ENCODE measurements around the gene TAS2R40.
"Not testable (repeated sequence)": the region's sequence is repeated elsewhere in the genome, so short reads cannot be mapped to it uniquely, and the experiment has no call there.

Gene TAS2R40

DNA sequence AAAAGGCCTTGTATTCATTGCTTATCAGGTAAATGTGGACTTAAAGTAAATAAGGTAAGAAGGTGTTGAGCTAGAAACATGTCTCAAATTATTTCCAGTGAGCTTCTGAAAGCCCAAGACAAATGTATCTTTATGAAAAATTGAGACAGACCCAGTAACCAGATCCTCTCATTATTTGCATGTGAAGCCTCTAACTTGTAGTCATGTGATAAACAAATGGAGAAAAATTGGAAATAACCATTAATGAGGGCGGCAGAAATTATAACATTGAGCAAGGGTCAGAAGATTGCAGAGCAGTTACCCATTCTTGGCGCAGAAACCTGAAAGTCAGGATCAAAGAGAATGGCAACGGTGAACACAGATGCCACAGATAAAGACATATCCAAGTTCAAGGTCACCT lies at the start of gene TAS2R40:
Gene TAS2R40 (plus strand): TSS at position 301 of the 400 bp plus-strand sequence. CDS start 42 bp downstream, at position 343.
- H3K4me3 ChIP-seq (replicated peaks in 1 of 2; ENCODE audit: low read depth in 2 of 2, low read length in 2 of 2), result no peak within 1 kb of the TSS
- no peak for DNase-seq (ENCODE audit: low read depth in 2 of 2)

DNA sequence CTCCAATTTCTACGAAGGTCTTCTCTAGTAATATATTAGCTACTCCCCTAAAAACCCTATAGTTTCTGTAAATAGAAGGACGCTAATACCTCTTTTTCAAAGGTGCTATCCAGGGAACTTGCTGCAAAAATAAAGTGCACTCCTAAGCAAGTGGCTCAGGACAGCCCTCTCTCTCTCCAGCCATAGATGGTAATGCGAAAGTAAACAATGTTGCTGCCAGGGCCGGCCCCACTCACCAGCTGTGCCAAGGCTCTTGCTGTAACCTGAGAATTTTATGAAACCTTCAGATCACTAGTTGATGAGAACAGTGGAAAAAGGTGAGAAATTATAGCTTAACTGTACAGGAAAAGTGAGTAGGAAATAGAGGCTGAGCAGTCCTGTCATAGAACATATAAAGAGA lies 49.5 kb upstream of the TAS2R40 start:
- no peak overlapping the region for H3K4me3 ChIP-seq (replicated peaks in 1 of 2; ENCODE audit: low read depth in 2 of 2, low read length in 2 of 2)
- peak in 1 of 2 donors; percentile 29 for DNase-seq (ENCODE audit: low read depth in 2 of 2)
- TF ChIP-seq, protein P1, sequence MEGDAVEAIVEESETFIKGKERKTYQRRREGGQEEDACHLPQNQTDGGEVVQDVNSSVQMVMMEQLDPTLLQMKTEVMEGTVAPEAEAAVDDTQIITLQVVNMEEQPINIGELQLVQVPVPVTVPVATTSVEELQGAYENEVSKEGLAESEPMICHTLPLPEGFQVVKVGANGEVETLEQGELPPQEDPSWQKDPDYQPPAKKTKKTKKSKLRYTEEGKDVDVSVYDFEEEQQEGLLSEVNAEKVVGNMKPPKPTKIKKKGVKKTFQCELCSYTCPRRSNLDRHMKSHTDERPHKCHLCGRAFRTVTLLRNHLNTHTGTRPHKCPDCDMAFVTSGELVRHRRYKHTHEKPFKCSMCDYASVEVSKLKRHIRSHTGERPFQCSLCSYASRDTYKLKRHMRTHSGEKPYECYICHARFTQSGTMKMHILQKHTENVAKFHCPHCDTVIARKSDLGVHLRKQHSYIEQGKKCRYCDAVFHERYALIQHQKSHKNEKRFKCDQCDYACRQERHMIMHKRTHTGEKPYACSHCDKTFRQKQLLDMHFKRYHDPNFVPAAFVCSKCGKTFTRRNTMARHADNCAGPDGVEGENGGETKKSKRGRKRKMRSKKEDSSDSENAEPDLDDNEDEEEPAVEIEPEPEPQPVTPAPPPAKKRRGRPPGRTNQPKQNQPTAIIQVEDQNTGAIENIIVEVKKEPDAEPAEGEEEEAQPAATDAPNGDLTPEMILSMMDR (IDR thresholded peaks at IDR 0.05; ENCODE audit: low read depth, low read length), result no peak

More for the DNA sequence above, at the start of gene TAS2R40:
- TF ChIP-seq, protein P1 (IDR thresholded peaks at IDR 0.05; ENCODE audit: low read depth, low read length), result no peak

DNA sequence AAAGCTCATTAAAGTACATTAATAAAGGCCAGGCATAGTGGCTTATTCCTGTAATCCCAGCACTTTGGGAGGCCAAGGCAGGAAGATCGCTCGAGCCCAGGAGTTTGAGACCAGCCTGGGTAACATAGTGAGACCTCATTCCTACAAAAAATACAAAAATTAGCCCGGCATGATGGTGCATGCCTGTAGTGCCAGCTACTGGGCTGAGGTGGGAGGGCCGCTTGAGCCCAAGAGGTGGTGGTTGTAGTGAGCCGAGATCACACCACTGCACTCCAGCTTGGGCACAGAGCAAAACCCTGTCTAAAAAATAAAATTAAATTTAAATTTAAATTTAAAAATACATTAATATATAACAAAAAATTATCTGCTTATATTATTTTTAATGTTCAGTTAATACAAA lies 45.7 kb upstream of the TAS2R40 start:
- TF ChIP-seq, protein P1 (IDR thresholded peaks at IDR 0.05; ENCODE audit: low read depth, low read length), result no peak
- no peak for DNase-seq (ENCODE audit: low read depth in 2 of 2)
- no peak overlapping the region for H3K4me3 ChIP-seq (replicated peaks in 1 of 2; ENCODE audit: low read depth in 2 of 2, low read length in 2 of 2)

DNA sequence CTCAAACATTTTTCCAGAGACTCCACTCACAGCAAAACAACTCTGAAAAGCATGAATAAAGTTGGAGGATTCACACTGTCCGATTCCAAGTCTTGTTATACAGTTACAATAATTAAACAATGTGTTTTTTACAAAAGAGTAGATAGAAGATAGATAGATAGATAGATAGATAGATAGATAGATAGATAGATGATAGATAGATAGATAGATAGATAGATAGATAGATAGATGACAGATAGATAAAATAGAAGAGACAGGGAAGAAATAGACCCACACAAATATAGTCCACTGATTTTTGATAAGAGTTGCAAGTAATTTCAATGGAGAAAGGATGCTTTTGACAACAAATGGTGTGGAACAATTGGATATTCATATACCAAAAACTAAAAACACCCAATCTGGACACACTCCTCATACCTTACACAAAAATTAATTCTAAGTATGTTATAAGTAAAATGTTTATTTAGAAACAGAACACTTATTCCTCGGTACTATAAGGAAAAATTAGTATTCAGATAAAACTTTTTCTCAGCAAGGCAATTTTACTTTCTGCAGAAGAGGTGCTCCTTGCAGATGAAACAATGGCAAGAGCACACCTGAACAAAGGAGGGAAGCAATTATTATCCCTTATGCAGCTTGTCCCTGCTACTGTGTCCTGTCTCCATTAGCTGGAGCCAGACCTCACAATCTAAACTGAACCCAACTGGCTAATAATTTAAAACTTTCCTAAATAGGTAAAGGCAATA lies 44.3 kb upstream of the TAS2R40 start:
- no peak overlapping the region for H3K4me3 ChIP-seq (replicated peaks in 1 of 2; ENCODE audit: low read depth in 2 of 2, low read length in 2 of 2)
- DNase-seq (ENCODE audit: low read depth in 2 of 2), result no peak
- TF ChIP-seq, protein P1 (IDR thresholded peaks at IDR 0.05; ENCODE audit: low read depth, low read length), result no peak

DNA sequence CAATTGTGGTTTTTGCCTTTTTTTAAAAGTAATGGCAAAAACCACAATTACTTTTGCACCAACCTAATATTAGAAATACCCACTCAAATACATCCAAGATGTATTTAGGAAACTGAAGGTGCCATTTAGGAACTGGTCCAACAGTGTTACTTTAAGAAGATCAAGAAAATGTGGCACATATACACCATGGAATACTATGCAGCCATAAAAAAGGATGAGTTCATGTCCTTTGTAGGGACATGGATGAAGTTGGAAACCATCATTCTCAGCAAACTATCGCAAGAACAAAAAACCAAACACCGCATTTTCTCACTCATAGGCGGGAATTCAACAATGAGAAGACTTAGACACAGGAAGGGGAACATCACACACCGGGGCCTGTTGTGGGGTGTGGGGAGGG lies 41.1 kb upstream of the TAS2R40 start:
- H3K4me3 ChIP-seq (replicated peaks in 1 of 2; ENCODE audit: low read depth in 2 of 2, low read length in 2 of 2), result not testable (repeated sequence)

DNA sequence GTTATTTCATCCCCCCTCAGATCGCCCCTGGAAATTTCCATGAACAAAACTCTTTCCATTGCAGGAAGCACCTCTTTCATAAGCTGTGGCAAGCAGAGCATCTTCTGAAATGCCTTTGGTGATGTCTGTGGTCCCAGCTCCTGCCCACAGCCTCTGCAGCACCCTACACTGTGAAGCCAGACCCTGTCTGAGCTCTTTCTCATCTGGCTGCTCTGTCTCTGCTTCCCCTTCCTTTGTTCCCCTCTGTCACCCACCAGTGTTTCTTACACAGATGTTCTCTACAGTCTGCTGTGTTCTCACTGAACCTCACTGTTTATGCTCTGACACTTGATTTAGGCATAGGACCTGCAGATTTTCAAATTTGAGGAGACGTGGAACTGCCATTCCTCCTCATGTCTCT lies 40.5 kb upstream of the TAS2R40 start:
- no peak for DNase-seq (ENCODE audit: low read depth in 2 of 2)
- no peak overlapping the region for H3K4me3 ChIP-seq (replicated peaks in 1 of 2; ENCODE audit: low read depth in 2 of 2, low read length in 2 of 2)
- TF ChIP-seq, protein P1 (IDR thresholded peaks at IDR 0.05; ENCODE audit: low read depth, low read length), result no peak

More for the DNA sequence above, 41.1 kb upstream of the TAS2R40 start:
- DNase-seq (ENCODE audit: low read depth in 2 of 2), result not testable (repeated sequence)

DNA sequence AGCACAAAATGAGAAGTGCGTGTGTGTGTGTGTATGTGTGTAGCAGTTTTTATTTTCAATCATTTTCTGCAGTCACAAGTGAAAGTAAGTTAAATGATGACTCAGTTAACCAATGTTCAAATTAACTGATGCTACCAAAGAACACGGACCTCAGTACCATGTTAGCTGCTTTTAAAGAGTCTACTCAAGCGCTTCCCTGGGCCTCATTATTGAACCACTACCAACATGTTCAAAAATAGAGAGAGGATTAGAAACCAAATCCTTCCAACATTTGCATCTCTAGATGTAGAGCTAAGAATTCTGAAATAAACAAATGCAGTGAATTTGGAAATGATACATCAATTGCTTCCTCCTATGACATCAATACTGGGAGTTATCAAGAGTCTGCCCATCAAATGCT lies 38.8 kb upstream of the TAS2R40 start, which contains the start of gene TAS2R39:
Gene TAS2R39 (plus strand): TSS at position 396 of the 400 bp plus-strand sequence. CDS start 0 bp downstream, at position 396.
- no peak within 1 kb of the TSS for H3K4me3 ChIP-seq (replicated peaks in 1 of 2; ENCODE audit: low read depth in 2 of 2, low read length in 2 of 2)
- no peak for DNase-seq (ENCODE audit: low read depth in 2 of 2)
- TF ChIP-seq, protein P1 (IDR thresholded peaks at IDR 0.05; ENCODE audit: low read depth, low read length), result no peak

Measured in cardiac fibroblast (primary cell).